Motor neuron (in vitro differentiated cells): ENCODE data around the gene PPIP5K2. TPM values are rescaled to one million over a fixed set of nuclear protein-coding genes. Genes with fewer than 3 reads are reported as not detected.
"Not testable (repeated sequence)": the region's sequence is repeated elsewhere in the genome, so short reads cannot be mapped to it uniquely, and the experiment has no call there.

ENCODE experiments used
- ATAC-seq, 8 experiments: fragments of 200-7000 bp; cut with Tn5 transposase; replicated peaks in 6 of 8; 2 replicates each; pipeline ENCODE4 v1.8.0; 2021; ENCODE audit warnings: mild to moderate bottlenecking in 8 of 8, moderate library complexity in 8 of 8
- H3K27ac ChIP-seq, 2 donors: fragments of 250-450 bp; sonication (Bioruptor Pico); 2 replicates each; pipeline ENCODE4 v1.9.0; 2021; ENCODE audit warnings: antibody characterized with exemption in 2 of 2, mild to moderate bottlenecking in 2 of 2, moderate library complexity in 1 of 2
- H3K4me1 ChIP-seq, 2 donors: fragments of 250-450 bp; sonication (Bioruptor Pico); replicated peaks in 1 of 2; 2 replicates each; pipeline ENCODE4 v1.6.1; 2021; ENCODE audit warnings: antibody characterized with exemption in 2 of 2, mild to moderate bottlenecking in 2 of 2, moderate library complexity in 1 of 2
- H3K4me3 ChIP-seq, 5 donors: fragments of 250-450 bp; sonication (Bioruptor Pico); 2 replicates each; pipeline ENCODE4 v1.9.0; 2021; ENCODE audit warnings: antibody characterized with exemption in 5 of 5, mild to moderate bottlenecking in 5 of 5, moderate library complexity in 4 of 5
- WGBS, 10 experiments: fragments of 450-650 bp; shearing (Covaris generic); methylation state at CpG; one replicate each; pipeline ENCODE4 v1.0.0; 2022; 5-methylcytosine and 5-hydroxymethylcytosine counted together
- in situ Hi-C, 9 experiments: fragments of 400-800 bp; cut with MboI; loops; one replicate each; pipeline ENCODE4 v1.15.0; 2021; ENCODE audit warnings: low sequenced_read_pairs in 9 of 9, low pct_unique_long_range_greater_than_20kb in 2 of 9; ENCODE audit not compliant: unreplicated experiment in 9 of 9
- total RNA-seq, 8 experiments: library from RNA; unstranded; fragments of 300-600 nt; gene quantifications; 2 replicates each; pipeline versions ENCODE4 v1.2.3 to v1.2.4, GENCODE V29; 2022

Gene PPIP5K2
- total RNA-seq, 8 experiments from 2014 or later, result 36.2 to 54.5 (median 50.6) TPM

DNA sequence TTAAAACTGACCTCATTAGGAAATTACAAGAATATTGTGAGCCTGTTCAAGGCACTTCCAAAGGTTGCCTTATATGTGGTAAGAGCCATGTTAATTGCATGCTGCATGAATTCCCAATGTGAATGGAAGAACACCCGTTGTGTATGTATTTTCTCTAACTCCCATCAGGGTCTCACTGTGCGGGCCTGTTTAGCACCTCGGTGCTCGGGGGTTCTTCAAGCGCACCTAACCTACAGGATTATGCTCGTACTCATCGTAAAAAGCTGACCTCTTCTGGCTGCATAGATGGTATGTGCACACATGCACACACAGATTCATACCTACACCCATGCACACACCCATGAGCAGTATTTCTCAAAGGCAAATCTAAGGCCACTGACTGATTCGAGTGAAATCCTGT is 66.1 kb downstream of the PPIP5K2 start:
- no peaks in the 10 kb centered on the region for H3K4me1 ChIP-seq
- in situ Hi-C loops, result no loop called here
- no peak overlapping the region for H3K4me3 ChIP-seq
- no peak for ATAC-seq
- H3K27ac ChIP-seq, result no peak overlapping the region
- 63 to 100% (median 99%) methylated on average over 1 to 8 of the region's 8 CpGs for WGBS, 10 experiments

- in situ Hi-C loops, result no loop called here
- WGBS, 10 experiments, result 38 to 100% (median 100%) methylated on average over 1 of the region's 1 CpG
- Histone ChIP-seq H3K4me3 (no peak overlapping the region), H3K4me1 (no peaks in the 10 kb centered on the region), H3K27ac (no peak overlapping the region)
- ATAC-seq, result no peak
Measured at GRCh38 chr5:103188436-103188835, 68.3 kb downstream of the PPIP5K2 start.

GRCh38 chr5:103203226-103203625 is 83.1 kb downstream of the PPIP5K2 start:
- Histone ChIP-seq H3K4me1 (no peaks in the 10 kb centered on the region), H3K4me3 (no peak overlapping the region), H3K27ac (no peak overlapping the region)
- in situ Hi-C loops, result no loop called here
- ATAC-seq, result no peak

- 80 to 100% (median 100%) methylated on average over 1 of the region's 3 CpGs; no CpG with 5 or more reads in 7 of the 10 experiments for WGBS, 10 experiments
- in situ Hi-C loops, H3K4me1 ChIP-seq, H3K4me3 ChIP-seq, H3K27ac ChIP-seq, ATAC-seq: not testable (repeated sequence)
Measured at GRCh38 chr5:103204990-103205389, 84.9 kb downstream of the PPIP5K2 start.

- 61 to 100% (median 94%) methylated on average over 1 to 3 of the region's 3 CpGs; no CpG with 5 or more reads in 1 of the 10 experiments for WGBS, 10 experiments
- no peak overlapping the region for H3K4me3 ChIP-seq
- H3K4me1 ChIP-seq, result peaks cover 0 to 3% of the 10 kb centered on the region in 2 donors
- in situ Hi-C loops, result no loop called here
- no peak for ATAC-seq
- H3K27ac ChIP-seq, result no peak overlapping the region
Measured at GRCh38 chr5:103205991-103206700, 86.0 kb downstream of the PPIP5K2 start.

DNA sequence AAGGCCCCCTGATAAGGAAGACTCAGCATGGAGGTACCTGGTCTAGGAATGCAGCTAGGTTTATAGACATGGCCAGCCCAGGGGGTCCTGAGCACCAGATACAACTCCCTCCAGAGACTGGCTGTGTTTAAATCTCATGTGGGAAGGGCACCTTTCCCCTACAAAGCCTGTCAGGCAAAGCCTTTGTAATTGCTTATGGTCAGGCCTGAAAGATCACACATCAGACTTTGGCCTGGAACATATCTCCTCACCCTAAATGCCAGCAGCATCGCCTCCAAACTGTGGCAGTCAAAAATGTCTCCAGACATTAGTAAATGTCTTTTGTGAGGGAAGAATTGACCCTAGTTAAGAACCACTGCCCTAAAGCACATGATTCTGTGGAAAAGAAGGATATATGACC is 86.9 kb downstream of the PPIP5K2 start:
- Histone ChIP-seq H3K4me3 (no peak overlapping the region), H3K27ac (no peak overlapping the region), H3K4me1 (peaks cover 0 to 3% of the 10 kb centered on the region in 2 donors)
- 29 to 100% (median 92%) methylated on average over 1 of the region's 1 CpG; no CpG with 5 or more reads in 6 of the 10 experiments for WGBS, 10 experiments
- ATAC-seq, result no peak
- in situ Hi-C loops, result no loop called here

DNA sequence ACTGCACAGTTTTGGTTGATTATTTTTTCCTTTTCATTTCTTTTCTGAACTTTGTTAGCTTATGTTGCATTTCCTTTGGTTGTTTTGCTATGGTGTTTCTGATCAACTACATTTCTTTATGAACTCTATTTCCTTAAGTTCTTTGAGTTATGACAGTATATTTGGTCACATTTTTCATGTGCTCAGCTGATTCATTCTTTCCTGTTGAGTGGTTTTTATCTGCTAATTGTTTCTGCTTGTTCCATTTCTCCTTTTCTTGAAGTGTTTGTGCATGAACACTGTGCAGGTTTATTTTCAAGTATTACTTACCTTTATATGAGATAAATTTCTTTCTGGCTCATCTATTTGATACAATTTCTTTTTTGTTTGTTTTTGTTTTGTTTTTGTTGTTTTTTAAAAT is 87.6 kb downstream of the PPIP5K2 start:
- H3K27ac ChIP-seq, result no peak overlapping the region
- in situ Hi-C loops, result no loop called here
- no peak for ATAC-seq
- H3K4me3 ChIP-seq, result no peak overlapping the region
- peaks cover 0 to 3% of the 10 kb centered on the region in 2 donors for H3K4me1 ChIP-seq

- peaks cover 0 to 3% of the 10 kb centered on the region in 2 donors for H3K4me1 ChIP-seq
- in situ Hi-C loops, result no loop called here
Measured at GRCh38 chr5:103208460-103208859, 88.4 kb downstream of the PPIP5K2 start.

DNA sequence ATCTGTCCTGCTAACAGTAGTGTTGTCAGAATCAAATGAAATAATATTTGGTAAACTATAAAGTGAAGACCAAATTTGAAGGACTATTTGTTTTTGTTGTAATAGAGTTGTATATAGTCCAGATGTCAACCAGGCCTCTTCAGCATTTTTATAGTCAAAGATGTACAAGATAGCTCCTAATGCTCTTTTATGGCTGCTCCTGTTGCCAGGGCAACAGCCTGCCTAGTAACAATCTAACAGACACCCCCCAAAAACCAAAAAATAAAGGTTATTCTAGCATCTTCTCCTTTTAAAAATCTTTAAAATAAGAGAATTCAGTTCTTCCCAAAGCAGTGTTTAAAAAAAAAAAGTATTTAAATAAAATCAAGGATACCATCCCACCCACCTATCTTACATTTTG is 89.0 kb downstream of the PPIP5K2 start:
- ATAC-seq, result no peak
- H3K4me3 ChIP-seq, result no peak overlapping the region
- in situ Hi-C loops, result no loop called here
- H3K27ac ChIP-seq, result no peak overlapping the region
- peaks cover 0 to 3% of the 10 kb centered on the region in 2 donors for H3K4me1 ChIP-seq

More at GRCh38 chr5:103208460-103208859, 88.4 kb downstream of the PPIP5K2 start:
- no peak for ATAC-seq
- 78 to 100% (median 100%) methylated on average over 1 to 2 of the region's 2 CpGs; no CpG with 5 or more reads in 3 of the 10 experiments for WGBS, 10 experiments
- Histone ChIP-seq H3K27ac (no peak overlapping the region), H3K4me3 (no peak overlapping the region)

- in situ Hi-C loops, result no loop called here
- 91 to 100% (median 96%) methylated on average over 2 of the region's 2 CpGs; no CpG with 5 or more reads in 4 of the 10 experiments for WGBS, 10 experiments
Measured at GRCh38 chr5:103210952-103211351, 90.9 kb downstream of the PPIP5K2 start.

GRCh38 chr5:103211576-103212561 is 91.8 kb downstream of the PPIP5K2 start:
- ATAC-seq, result no peak
- Histone ChIP-seq H3K4me1 (peaks cover 0 to 3% of the 10 kb centered on the region in 2 donors), H3K27ac (no peak overlapping the region), H3K4me3 (no peak overlapping the region)
- 83 to 100% (median 100%) methylated on average over 1 to 2 of the region's 2 CpGs; no CpG with 5 or more reads in 1 of the 10 experiments for WGBS, 10 experiments
- in situ Hi-C loops, result no loop called here

More at GRCh38 chr5:103210952-103211351, 90.9 kb downstream of the PPIP5K2 start:
- Histone ChIP-seq H3K4me3 (no peak overlapping the region), H3K4me1 (peaks cover 0 to 3% of the 10 kb centered on the region in 2 donors), H3K27ac (no peak overlapping the region)
- no peak for ATAC-seq

- in situ Hi-C loops, result no loop called here
- 0 to 54% (median 43%) methylated on average over 1 to 2 of the region's 2 CpGs; no CpG with 5 or more reads in 3 of the 10 experiments for WGBS, 10 experiments
- H3K4me1 ChIP-seq, result no peaks in the 10 kb centered on the region
- no peak overlapping the region for H3K4me3 ChIP-seq
- no peak for ATAC-seq
- no peak overlapping the region for H3K27ac ChIP-seq
Measured at GRCh38 chr5:103216137-103216536, 96.0 kb downstream of the PPIP5K2 start.

DNA sequence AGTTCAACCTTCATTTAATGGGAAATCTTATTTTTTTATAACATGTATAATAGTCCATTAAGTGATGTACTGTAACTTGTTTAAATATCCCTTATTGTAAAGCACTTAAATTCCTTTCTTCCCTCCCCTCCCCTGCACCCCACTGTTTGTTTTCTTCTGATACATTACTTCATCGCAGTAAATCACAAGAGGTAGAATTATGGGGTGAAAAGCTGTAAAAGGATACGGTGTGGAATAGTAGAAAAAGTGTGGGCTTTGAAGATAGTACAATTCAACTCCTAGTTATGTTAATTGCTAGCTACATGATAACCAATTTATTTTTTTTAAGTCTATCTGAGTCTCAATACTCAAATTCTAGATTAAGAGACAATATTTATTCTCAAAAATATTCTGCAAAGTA is 96.6 kb downstream of the PPIP5K2 start:
- in situ Hi-C loops, result no loop called here
- no peak overlapping the region for H3K27ac ChIP-seq
- H3K4me1 ChIP-seq, result no peaks in the 10 kb centered on the region
- 44 to 92% (median 70%) methylated on average over 1 to 2 of the region's 2 CpGs; no CpG with 5 or more reads in 2 of the 10 experiments for WGBS, 10 experiments
- no peak overlapping the region for H3K4me3 ChIP-seq
- ATAC-seq, result no peak
